Activated CD4-positive, alpha-beta T cell treated with anti-CD3 and anti-CD28 coated beads, Interleukin-2, amount 50 U/mL, for 24 hours (primary cell): ENCODE data around the gene GRIK5.

ENCODE experiments used
- DNase-seq, 2 donors: peaks; one replicate each; pipeline ENCODE4 v3.0.0-alpha.2; 2020; ENCODE audit warnings: low read depth in 1 of 2, low spot score in 1 of 2

Gene GRIK5

GRCh38 chr19:42096255-42096837 lies 26.3 kb upstream of the GRIK5 start:
- DNase-seq: no peak

DNA sequence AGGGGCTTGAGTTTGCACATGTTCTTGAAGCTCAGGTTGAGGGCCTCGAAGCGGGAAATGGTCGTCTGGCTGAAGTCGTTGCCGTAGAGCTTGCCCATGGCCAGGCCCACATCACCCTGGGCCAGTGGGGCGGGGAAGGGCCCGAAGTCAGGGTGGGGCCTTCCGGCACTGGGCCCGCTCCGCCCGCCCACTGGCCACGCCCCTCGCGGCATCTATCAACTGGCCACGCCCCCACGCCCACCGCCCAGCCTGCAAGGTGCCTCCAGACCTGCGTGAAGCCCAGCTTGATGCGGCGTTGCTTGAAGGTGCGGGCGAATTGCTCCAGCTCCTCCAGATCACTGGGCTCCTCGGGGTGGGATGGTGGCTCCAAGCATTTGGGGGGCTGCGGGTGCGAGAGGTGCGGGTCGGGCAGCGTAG lies 25.8 kb upstream of the GRIK5 start:
- DNase-seq: no peak

DNA sequence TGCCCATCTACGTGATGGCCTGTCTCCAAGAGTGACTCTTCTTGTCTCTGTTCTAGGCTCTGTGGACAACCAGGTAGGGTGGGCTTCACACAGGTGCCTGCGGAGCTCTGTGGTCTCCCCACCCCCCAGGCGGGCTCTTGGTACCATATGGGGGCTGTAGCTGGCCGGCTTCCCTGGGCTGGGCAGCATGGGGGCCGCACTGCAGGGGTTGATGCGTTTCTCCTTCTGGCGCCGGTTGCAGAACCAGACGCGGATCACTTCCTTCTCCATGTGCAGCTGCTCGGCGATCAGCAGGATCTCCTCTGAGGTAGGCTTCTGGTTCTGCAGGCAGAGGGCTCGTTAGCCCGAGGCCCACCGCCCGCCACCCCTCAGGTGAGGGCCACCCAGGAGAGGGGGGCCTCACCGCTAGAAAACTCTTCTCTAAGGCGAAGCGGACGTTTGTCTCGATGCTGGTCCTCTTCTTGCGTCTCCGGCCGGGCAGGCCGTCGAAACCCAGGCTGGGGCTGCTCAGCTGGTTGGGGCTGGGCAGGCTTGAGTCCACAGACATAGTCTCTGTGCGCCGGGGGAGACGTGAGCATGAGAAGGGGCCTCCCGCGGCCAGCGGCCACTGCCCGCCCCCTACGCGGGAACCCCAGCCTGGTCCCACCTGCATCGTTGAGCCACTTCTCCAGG lies 25.3 kb upstream of the GRIK5 start:
- no peak for DNase-seq

GRCh38 chr19:42093926-42094325 lies 23.9 kb upstream of the GRIK5 start:
- DNase-seq: no peak

- DNase-seq: no peak
Observed at GRCh38 chr19:42093505-42093904, 23.5 kb upstream of the GRIK5 start.

DNA sequence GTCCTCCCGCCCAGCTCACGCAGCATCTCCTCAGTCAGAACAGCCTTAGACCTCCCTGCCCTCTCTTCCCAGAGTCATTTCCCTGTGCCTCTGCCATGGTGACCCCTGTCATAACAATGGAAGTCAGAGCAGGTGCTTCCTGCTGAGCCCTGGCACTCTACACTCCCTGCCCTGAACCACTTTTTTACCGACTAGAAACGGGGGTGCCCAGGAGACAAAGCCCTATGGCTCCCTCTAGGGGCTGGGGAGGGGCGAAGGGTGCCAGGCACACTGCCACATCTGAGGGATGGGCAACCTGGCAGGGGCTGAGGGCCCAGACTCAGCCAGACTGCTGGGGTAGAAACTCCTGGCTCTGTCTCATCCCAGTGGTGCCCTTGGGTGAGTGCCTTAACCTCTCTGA lies 22.3 kb upstream of the GRIK5 start:
- DNase-seq: no peak

GRCh38 chr19:42091742-42092141 lies 21.7 kb upstream of the GRIK5 start:
- no peak for DNase-seq

DNA sequence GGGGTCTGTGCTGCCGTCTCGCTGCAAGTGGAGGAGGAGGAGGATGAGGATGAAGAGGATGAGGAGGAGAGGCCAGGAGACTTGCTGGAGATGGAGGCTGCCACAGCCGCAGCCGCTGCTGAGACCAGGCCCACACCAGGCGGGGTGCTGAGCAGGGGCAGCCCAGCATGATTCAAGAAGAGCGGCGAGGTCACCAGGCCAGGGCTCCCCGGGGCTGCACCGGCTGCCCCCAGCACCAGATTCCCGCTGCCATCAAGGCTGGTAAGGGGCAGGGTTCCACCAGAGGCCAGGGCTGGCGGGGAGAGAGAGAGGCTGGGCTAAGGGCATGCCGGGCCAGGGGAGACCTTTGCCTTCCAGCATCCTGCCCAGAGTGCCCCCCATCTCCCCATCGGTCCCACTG lies 21.3 kb upstream of the GRIK5 start:
- no peak for DNase-seq

DNA sequence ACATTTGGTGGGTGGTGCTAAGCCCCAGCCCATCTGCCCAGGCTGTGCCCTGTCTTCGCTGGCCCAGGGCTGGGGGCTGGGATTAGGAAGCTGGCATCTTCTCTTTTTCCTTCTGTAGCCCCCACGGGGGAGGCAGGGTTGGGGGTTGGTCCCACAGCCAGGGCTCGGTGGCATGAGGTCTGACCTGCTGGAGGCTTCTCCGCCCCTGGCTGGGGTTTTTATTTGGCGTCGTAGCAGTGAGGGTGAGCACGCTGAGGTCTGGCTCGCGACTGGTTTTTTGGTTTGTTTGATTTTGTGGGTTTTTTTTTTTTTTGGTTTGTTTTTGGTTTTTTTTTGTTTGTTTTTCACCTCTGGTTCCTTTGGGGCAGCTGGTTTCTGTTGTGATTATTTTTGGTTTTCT lies 20.7 kb upstream of the GRIK5 start:
- DNase-seq: no peak

GRCh38 chr19:42089772-42090171 lies 19.8 kb upstream of the GRIK5 start:
- DNase-seq: no peak

DNA sequence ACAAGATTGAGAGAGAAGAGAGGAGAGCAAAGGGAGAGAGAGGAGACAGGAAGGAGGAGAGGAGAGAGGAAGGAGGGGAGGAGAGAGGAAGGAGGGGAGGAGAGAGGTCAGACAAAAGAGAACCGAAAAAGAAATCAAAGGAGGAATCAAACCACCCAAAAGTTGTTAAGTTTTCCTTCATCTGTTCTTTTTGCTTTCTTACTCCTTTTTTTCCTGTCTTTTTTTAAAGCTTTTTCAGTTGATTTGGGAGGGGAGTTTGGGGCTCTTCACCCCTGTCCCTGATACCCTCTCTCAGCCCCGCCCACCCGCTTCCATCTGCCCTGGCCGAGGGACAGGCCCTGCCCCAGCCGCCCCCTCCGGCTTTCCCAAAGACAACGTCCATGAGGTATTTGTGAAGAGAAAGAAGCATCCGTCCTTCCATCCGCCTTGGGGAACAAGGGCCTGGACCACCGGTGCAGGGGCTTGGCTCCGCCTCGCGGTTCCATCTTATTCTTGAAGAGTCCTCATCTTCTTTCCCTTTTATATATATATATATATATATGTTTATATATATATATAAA lies 19.3 kb upstream of the GRIK5 start:
- no peak for DNase-seq

GRCh38 chr19:42088471-42089190 lies 18.6 kb upstream of the GRIK5 start:
- no peak for DNase-seq

GRCh38 chr19:42086770-42087550 lies 17.0 kb upstream of the GRIK5 start:
- DNase-seq: no peak

- DNase-seq: no peak
Observed at GRCh38 chr19:42086188-42086736, 16.3 kb upstream of the GRIK5 start.

DNA sequence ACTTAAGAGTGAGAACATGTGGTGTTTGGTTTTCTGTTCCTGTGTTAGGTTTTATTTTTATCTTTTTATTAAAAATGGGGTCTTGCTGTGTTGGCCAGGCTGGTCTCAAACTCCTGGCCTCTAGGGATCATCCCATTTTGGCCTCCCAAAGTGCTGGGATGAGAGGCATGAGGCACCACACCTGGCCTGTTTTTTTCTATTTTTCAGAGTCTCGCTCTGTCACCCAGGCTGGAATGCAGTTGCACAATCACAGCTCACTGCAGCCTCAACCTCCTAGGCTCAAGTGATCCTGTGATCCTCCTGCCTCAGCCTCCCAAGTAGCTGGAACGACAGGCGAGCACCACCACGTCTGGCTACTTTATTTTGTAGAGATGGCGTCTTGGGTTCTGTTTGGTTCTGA lies 13.5 kb upstream of the GRIK5 start:
- no peak for DNase-seq

GRCh38 chr19:42081584-42082203 lies 11.7 kb upstream of the GRIK5 start:
- no peak for DNase-seq

- no peak for DNase-seq
Observed at GRCh38 chr19:42080764-42081375, 10.9 kb upstream of the GRIK5 start.

GRCh38 chr19:42079886-42080763 lies 10.1 kb upstream of the GRIK5 start:
- DNase-seq: no peak

- no peak for DNase-seq
Observed at GRCh38 chr19:42079276-42079669, 9.3 kb upstream of the GRIK5 start.
